OCI-LY1 (cell line): ENCODE results near the gene TMEM229B.

Experiments
- CTCF ChIP-seq: fragments of 200-600 bp; sonication (generic), shearing (Covaris generic); IDR thresholded peaks from 2 replicates; pipeline ENCODE4 v1.5.1; 2017; ENCODE audit warnings: mild to moderate bottlenecking, antibody characterized with exemption, low read length, moderate library complexity, mixed read lengths
- EZH2 ChIP-seq: fragments of 200-600 bp; sonication (generic), shearing (Covaris generic); IDR thresholded peaks from 2 replicates; pipeline ENCODE4 v1.8.0; 2017; ENCODE audit warnings: borderline replicate concordance, mixed run types, mild to moderate bottlenecking, antibody characterized with exemption, low read length, moderate library complexity, mixed read lengths

- no peak for TF ChIP-seq CTCF
- no peak for TF ChIP-seq EZH2
Observed at GRCh38 chr14:67524634-67524963, 36.1 kb upstream of the TMEM229B start.
